Measurements from ENCODE around the gene DLG5. TPM values are rescaled to one million over a fixed set of nuclear protein-coding genes. Genes with fewer than 3 reads are reported as not detected.

DLG5 gene
- total and polyA plus RNA-seq, 4 donors, result 6.6 to 33.2 (median 15.8) TPM

DNA sequence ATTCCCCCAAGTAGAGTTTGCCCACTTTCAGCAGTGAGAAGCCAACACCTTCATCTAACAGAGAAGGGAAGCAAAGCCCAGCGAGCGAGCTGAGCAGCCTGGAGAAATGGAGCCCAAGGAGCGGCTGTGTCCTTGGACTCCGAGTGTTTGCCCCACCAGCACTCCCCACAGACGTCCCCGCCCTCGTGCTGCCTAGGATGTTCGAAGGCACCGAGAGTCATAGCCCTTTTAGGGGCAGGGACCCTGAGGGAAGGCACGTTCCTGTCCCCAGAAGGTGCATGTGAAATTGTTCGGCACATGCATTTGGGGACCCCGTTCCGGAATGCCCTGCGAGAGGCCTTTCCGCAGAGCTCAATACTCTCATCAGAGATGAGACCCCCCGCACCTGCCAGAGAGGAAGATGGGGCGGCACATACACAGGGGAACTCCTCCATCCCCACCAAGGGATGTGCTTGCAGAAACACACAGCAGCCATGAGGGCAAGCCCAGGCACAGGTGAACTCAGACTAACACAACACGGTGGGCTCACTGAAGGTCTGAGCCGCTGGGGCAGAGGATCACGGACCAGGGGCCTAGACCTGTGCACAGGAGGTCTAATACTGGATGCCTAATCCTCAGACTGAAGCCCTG, 131.0 kb downstream of the DLG5 start:
- TF ChIP-seq, protein P1, sequence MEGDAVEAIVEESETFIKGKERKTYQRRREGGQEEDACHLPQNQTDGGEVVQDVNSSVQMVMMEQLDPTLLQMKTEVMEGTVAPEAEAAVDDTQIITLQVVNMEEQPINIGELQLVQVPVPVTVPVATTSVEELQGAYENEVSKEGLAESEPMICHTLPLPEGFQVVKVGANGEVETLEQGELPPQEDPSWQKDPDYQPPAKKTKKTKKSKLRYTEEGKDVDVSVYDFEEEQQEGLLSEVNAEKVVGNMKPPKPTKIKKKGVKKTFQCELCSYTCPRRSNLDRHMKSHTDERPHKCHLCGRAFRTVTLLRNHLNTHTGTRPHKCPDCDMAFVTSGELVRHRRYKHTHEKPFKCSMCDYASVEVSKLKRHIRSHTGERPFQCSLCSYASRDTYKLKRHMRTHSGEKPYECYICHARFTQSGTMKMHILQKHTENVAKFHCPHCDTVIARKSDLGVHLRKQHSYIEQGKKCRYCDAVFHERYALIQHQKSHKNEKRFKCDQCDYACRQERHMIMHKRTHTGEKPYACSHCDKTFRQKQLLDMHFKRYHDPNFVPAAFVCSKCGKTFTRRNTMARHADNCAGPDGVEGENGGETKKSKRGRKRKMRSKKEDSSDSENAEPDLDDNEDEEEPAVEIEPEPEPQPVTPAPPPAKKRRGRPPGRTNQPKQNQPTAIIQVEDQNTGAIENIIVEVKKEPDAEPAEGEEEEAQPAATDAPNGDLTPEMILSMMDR (IDR thresholded peaks at IDR 0.05; ENCODE audit: control extremely low read depth, extremely low read depth), result no peak
- Histone ChIP-seq H3K36me3 (ENCODE audit: control insufficient read depth in 4 of 4, insufficient read depth in 4 of 4, low read length in 4 of 4) (peaks cover 8 to 55% (median 48%) of the 10 kb centered on the region in 4 donors), H3K27me3 (ENCODE audit: control insufficient read depth in 3 of 3, insufficient read depth in 3 of 3, low read length in 2 of 3) (no peaks in the 10 kb centered on the region), H3K4me1 (ENCODE audit: control insufficient read depth in 5 of 5, insufficient read depth in 5 of 5, low read length in 5 of 5) (no peaks in the 10 kb centered on the region), H3K4me3 (no peak overlapping the region), H3K9ac (ENCODE audit: insufficient read depth in 1 of 2, low read length in 2 of 2) (no peak overlapping the region), H3K27ac (ENCODE audit: low read depth in 1 of 2, low read length in 1 of 2) (no peak overlapping the region), H3K9me3 (ENCODE audit: control insufficient read depth in 4 of 4, insufficient read depth in 3 of 4, low read length in 3 of 4) (no peaks in the 10 kb centered on the region)
- 96 to 98% methylated on average over 20 of the region's 20 CpGs for WGBS, 2 donors
- DNase-seq, result no peak
- ATAC-seq (ENCODE audit: insufficient read depth, low FRiP score), result no peak

DNA sequence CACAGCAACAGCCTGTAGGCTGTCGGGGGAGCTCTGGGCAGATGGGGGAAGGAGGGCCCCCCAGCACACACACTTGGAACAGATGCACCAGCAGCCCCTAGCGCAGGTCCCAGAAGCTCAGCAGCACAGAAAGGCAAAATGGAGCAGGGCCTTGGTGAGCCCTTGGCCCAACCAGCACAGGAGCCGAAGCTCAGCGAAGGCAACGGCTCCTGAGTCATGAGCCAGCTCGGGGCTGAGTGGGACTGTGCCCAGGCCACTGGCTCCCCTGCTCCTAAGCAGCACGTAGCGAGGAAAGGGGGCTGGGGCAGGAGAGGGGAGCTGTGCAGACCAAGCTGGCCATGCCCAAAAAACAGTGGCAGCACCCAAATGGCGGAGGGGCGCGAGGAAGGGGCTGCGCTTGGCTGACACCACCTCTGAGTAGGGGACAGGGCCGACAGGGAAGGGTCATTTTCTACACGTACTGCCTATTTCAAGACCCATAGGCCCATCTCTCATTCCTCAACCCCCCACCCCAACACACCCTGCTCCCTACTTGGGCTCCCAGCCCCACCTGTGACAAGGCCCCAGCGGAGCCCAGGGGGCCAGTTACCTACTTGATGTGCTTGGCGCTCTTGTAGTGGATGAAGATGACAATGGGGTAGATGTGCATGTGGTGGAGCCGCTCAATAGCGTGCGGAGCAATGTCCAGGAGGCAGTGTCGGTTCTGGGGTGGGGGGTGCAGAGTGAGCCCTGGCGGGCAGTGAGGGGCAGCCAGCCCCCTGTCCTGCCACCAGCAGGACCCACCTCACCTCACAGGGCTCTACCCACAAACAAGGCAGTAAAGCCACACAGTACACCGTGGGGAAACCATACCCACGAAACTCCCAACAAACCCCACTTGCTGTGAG, 132.1 kb downstream of the DLG5 start:
- no peaks in the 10 kb centered on the region for H3K27me3 ChIP-seq (ENCODE audit: control insufficient read depth in 3 of 3, insufficient read depth in 3 of 3, low read length in 2 of 3)
- H3K4me1 ChIP-seq (ENCODE audit: control insufficient read depth in 5 of 5, insufficient read depth in 5 of 5, low read length in 5 of 5), result no peaks in the 10 kb centered on the region
- ATAC-seq (ENCODE audit: insufficient read depth, low FRiP score) (no peak), DNase-seq (no peak)
- no peaks in the 10 kb centered on the region for H3K9me3 ChIP-seq (ENCODE audit: control insufficient read depth in 4 of 4, insufficient read depth in 3 of 4, low read length in 3 of 4)
- no peak overlapping the region for H3K27ac ChIP-seq (ENCODE audit: low read depth in 1 of 2, low read length in 1 of 2)
- no peak overlapping the region for H3K4me3 ChIP-seq
- WGBS, 2 donors, result 96 to 98% methylated on average over 23 of the region's 23 CpGs
- TF ChIP-seq, protein P1 (IDR thresholded peaks at IDR 0.05; ENCODE audit: control extremely low read depth, extremely low read depth), result no peak
- peaks cover 8 to 55% (median 44%) of the 10 kb centered on the region in 4 donors for H3K36me3 ChIP-seq (ENCODE audit: control insufficient read depth in 4 of 4, insufficient read depth in 4 of 4, low read length in 4 of 4)
- no peak overlapping the region for H3K9ac ChIP-seq (ENCODE audit: insufficient read depth in 1 of 2, low read length in 2 of 2)

DNA sequence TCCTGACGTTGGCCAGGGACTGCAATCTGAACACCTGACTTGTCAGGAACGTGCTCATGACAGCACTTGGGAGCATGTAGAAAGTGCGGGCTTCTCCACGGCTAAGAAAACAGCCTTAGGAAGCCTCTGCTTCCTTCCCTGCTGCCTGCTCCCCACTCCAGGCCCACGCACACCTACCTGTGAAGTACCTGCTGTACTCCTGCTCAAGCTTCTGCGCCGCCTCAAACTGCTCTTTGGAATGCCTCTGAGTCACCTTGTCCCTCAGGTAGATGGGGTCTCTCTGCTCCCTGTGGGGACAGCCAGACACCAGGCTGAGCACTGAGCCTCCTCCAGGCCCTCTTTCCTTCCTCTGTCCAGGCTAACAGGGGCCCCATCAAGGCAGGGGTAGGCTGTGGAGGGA, 132.7 kb downstream of the DLG5 start:
- Histone ChIP-seq H3K9me3 (ENCODE audit: control insufficient read depth in 4 of 4, insufficient read depth in 3 of 4, low read length in 3 of 4) (no peaks in the 10 kb centered on the region), H3K4me1 (ENCODE audit: control insufficient read depth in 5 of 5, insufficient read depth in 5 of 5, low read length in 5 of 5) (no peaks in the 10 kb centered on the region), H3K36me3 (ENCODE audit: control insufficient read depth in 4 of 4, insufficient read depth in 4 of 4, low read length in 4 of 4) (peaks cover 7 to 52% (median 38%) of the 10 kb centered on the region in 4 donors), H3K27me3 (ENCODE audit: control insufficient read depth in 3 of 3, insufficient read depth in 3 of 3, low read length in 2 of 3) (no peaks in the 10 kb centered on the region), H3K4me3 (no peak overlapping the region), H3K27ac (ENCODE audit: low read depth in 1 of 2, low read length in 1 of 2) (no peak overlapping the region), H3K9ac (ENCODE audit: insufficient read depth in 1 of 2, low read length in 2 of 2) (no peak overlapping the region)
- no peak for DNase-seq
- TF ChIP-seq, protein P1 (IDR thresholded peaks at IDR 0.05; ENCODE audit: control extremely low read depth, extremely low read depth), result no peak
- 88% methylated on average over 7 of the region's 7 CpGs for WGBS, 2 donors
- no peak for ATAC-seq (ENCODE audit: insufficient read depth, low FRiP score)
